GM19023 (cell line): ENCODE data around the gene FBXL20.
"Not testable (repeated sequence)": the region's sequence is repeated elsewhere in the genome, so short reads cannot be mapped to it uniquely, and the experiment has no call there.

Experiments
- ATAC-seq: cut with Tn5 transposase; IDR thresholded peaks from one replicate; pipeline ENCODE4 v1.9.1; 2021; ENCODE audit warnings: mild to moderate bottlenecking, moderate library complexity; ENCODE audit not compliant: unreplicated experiment

FBXL20 gene

GRCh38 chr17:39334008-39334744, 67.2 kb downstream of the FBXL20 start:
- not testable (repeated sequence) for ATAC-seq

- no peak for ATAC-seq
These were observed 69.3 kb downstream of the FBXL20 start for GRCh38 chr17:39332092-39332491.

- ATAC-seq: no peak
These were observed 72.6 kb downstream of the FBXL20 start for GRCh38 chr17:39328815-39329214.

- ATAC-seq: no peak
These were observed 74.3 kb downstream of the FBXL20 start for GRCh38 chr17:39327109-39327508.

- no peak for ATAC-seq
These were observed 75.7 kb downstream of the FBXL20 start for GRCh38 chr17:39325528-39326240.

GRCh38 chr17:39318636-39319035, 82.8 kb downstream of the FBXL20 start:
- no peak for ATAC-seq

GRCh38 chr17:39306509-39307212, 94.8 kb downstream of the FBXL20 start:
- no peak for ATAC-seq

GRCh38 chr17:39305978-39306377, 95.4 kb downstream of the FBXL20 start:
- ATAC-seq: no peak

GRCh38 chr17:39304188-39304587, 97.2 kb downstream of the FBXL20 start:
- ATAC-seq: no peak

- ATAC-seq: no peak
These were observed 107.4 kb downstream of the FBXL20 start for GRCh38 chr17:39294060-39294459.

- ATAC-seq: not testable (repeated sequence)
These were observed 108.9 kb downstream of the FBXL20 start for GRCh38 chr17:39292546-39292945.

GRCh38 chr17:39286513-39286912, 114.9 kb downstream of the FBXL20 start:
- not testable (repeated sequence) for ATAC-seq

GRCh38 chr17:39284685-39285084, 116.7 kb downstream of the FBXL20 start:
- ATAC-seq: no peak

- ATAC-seq: no peak
These were observed 117.5 kb downstream of the FBXL20 start for GRCh38 chr17:39283896-39284295.

- no peak for ATAC-seq
These were observed 118.3 kb downstream of the FBXL20 start for GRCh38 chr17:39283098-39283497.

GRCh38 chr17:39281806-39282205, 119.6 kb downstream of the FBXL20 start:
- no peak for ATAC-seq

- not testable (repeated sequence) for ATAC-seq
These were observed 123.2 kb downstream of the FBXL20 start for GRCh38 chr17:39278246-39278645.

- ATAC-seq: no peak
These were observed 124.3 kb downstream of the FBXL20 start for GRCh38 chr17:39277110-39277509.

- ATAC-seq: no peak
These were observed 125.3 kb downstream of the FBXL20 start for GRCh38 chr17:39276113-39276512.

- ATAC-seq: no peak
These were observed 129.9 kb downstream of the FBXL20 start for GRCh38 chr17:39271546-39271945.

- ATAC-seq: no peak
These were observed 130.5 kb downstream of the FBXL20 start for GRCh38 chr17:39270923-39271322.

- ATAC-seq: no peak
These were observed 137.3 kb downstream of the FBXL20 start for GRCh38 chr17:39264119-39264518.
